ENCODE data around the gene CYP46A1.
"Not testable (repeated sequence)": the region's sequence is repeated elsewhere in the genome, so short reads cannot be mapped to it uniquely, and the experiment has no call there.

The CYP46A1 gene

GRCh38 chr14:99657645-99658155, 26.4 kb upstream of the CYP46A1 start:
- DNase-seq (ENCODE audit: low read depth): no peak

DNA sequence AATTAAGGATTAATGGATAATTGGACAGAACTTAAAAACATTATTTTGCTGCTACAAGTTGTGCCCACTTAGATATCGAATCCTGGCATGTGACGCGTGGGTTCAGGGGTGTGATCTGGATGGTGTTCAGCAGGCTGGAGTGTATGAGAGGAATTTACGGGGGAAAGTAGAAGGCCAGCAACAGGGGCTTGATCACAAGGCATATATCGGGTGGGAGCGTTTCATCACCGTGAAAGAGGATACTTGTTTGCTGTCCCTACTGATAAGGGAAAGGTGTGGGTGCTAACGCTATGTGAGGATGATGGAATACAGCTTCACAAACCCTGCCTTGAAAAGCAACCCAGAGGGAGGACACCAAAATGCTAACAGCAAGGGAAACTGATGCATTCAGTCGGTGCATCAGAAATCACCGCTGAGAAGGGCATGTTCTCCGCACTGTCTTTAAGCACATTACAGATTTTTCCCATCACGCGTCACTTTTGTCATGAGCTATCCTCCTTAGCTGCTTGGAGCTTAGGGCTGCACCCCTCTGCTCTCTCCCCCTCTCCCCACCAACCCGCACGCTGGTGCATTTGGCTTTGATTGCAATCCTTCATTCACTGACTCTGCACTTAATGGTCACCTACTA, 25.8 kb upstream of the CYP46A1 start:
- no peak for DNase-seq (ENCODE audit: low read depth)

DNA sequence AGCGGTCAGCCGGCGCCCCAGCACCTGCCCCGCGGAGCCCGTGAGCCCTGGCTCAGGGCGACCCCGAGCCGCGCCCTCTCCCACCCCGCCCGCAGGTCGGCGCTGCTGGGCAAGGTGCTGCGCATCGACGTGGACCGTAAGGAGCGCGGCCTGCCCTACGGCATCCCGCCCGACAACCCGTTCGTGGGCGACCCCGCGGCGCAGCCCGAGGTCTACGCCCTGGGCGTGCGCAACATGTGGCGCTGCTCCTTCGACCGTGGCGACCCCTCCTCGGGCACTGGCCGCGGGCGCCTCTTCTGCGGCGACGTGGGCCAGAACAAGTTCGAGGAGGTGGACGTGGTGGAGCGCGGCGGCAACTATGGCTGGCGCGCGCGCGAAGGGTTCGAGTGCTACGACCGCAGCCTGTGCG, 24.8 kb upstream of the CYP46A1 start:
- DNase-seq (ENCODE audit: low read depth): no peak

DNA sequence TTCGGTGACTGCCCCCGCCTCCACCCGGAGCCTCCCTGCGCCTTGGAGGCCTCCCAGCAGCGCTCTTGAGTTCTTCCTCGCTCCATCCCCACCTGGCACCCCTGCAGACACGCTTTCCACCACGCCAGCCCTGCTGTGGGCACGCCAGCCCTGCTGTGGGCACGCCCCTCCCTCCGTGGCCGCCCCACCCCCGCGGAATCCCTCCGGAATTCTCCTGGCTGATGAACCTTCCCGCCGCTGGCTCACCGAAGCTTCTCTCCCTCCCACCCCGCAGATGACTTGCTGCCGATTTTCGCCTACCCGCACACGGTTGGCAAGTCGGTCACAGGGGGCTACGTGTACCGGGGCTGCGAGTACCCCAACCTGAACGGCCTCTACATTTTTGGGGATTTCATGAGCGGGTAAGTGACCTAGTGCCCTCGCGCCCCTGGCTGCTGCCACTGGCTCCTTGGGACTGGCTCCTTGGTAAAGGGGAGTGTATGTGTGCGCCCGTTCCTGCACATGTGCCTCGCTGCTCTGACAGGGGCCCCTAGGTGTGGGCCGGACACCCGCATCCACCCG, 24.0 kb upstream of the CYP46A1 start:
- no peak for DNase-seq (ENCODE audit: low read depth)

GRCh38 chr14:99660794-99661193, 23.3 kb upstream of the CYP46A1 start:
- no peak for DNase-seq (ENCODE audit: low read depth)

DNA sequence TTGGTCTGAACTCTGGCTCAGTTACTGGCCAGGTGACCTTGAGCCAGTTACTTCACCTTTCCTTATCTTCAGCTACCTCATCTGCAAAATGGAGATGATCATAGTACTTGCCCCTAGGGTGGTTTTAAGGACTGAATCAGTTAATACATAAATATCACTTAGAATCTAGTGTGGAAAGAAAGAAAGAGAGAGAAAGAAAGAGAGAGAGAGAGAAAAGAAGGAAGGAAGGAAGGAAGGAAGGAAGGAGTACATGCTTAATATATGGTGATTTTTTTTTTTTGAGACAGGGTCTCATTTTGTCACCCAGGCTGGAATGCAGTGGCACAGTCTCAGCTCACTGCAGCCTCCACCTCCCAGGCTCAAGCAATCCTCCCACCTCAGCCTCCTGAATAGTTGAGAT, 22.9 kb upstream of the CYP46A1 start:
- DNase-seq (ENCODE audit: low read depth): not testable (repeated sequence)

- no peak for DNase-seq (ENCODE audit: low read depth)
Measured at GRCh38 chr14:99662846-99663245, 21.3 kb upstream of the CYP46A1 start.

GRCh38 chr14:99663386-99664057, 20.6 kb upstream of the CYP46A1 start:
- no peak for DNase-seq (ENCODE audit: low read depth)

DNA sequence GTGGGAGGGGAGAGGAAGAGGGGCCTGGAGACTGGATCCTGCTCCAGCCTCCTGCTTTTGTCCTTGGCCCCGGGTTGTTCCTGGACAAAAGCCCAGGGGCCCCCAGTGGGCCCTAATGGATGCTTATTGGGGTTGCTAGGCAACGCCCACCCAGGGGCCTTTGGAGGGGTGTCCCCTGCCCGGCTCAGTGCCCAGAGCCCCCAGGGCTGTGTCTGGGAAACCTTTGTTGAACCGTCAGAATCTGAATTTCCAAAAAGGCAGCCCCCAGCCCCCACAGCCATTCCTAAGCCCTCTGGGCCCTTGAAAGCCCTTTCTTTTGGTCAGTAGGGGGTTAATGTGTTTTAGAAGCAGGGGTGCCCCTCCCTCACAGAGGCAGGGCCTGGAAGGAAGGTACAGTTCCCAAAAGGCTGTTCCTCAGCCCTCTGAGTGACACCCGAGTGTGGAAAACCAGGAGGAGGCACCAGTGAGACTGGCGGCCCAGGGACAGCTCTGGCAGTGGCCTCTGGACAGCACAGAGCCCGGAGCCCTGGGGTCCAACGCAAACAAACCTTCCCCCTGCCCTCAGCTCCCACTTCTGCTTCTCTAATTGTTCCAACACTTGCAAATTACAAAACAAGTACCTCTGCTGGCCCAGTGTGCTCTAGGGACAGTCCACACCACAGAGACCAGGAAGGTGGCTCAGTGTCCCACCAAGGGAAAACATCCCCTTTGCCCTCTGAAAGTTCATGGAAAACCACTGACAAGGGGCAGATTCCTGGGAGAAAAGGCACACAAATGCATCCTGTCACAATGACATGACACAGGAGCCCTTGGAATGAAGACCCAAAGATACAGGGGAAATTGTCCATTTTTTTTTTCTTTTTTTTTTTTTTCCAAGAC, 19.8 kb upstream of the CYP46A1 start:
- DNase-seq (ENCODE audit: low read depth): no peak

- no peak for DNase-seq (ENCODE audit: low read depth)
Measured at GRCh38 chr14:99664937-99665273, 19.2 kb upstream of the CYP46A1 start.

DNA sequence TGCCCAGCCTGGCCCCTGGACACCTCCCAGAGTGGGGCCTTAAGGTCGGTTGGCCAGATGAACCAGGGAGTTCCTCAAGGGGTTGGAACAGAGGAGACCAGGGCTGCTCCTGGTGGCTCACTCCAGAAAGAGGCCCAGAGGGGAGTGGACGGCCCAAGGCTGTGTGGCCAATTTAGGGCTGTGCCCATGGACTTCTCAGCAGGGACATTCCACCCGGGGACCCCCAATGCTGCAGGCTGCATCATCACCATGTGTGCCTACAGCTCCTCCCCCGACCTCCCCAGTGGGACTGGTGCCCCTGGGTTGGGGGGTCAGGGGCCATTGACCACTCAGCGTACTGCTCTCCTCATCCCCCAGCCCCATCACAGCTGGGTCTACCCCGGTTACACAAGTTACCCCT, 17.6 kb upstream of the CYP46A1 start:
- DNase-seq (ENCODE audit: low read depth): no peak

- no peak for DNase-seq (ENCODE audit: low read depth)
Measured at GRCh38 chr14:99667045-99667444, 17.1 kb upstream of the CYP46A1 start.

- no peak for DNase-seq (ENCODE audit: low read depth)
Measured at GRCh38 chr14:99667821-99668220, 16.3 kb upstream of the CYP46A1 start.

DNA sequence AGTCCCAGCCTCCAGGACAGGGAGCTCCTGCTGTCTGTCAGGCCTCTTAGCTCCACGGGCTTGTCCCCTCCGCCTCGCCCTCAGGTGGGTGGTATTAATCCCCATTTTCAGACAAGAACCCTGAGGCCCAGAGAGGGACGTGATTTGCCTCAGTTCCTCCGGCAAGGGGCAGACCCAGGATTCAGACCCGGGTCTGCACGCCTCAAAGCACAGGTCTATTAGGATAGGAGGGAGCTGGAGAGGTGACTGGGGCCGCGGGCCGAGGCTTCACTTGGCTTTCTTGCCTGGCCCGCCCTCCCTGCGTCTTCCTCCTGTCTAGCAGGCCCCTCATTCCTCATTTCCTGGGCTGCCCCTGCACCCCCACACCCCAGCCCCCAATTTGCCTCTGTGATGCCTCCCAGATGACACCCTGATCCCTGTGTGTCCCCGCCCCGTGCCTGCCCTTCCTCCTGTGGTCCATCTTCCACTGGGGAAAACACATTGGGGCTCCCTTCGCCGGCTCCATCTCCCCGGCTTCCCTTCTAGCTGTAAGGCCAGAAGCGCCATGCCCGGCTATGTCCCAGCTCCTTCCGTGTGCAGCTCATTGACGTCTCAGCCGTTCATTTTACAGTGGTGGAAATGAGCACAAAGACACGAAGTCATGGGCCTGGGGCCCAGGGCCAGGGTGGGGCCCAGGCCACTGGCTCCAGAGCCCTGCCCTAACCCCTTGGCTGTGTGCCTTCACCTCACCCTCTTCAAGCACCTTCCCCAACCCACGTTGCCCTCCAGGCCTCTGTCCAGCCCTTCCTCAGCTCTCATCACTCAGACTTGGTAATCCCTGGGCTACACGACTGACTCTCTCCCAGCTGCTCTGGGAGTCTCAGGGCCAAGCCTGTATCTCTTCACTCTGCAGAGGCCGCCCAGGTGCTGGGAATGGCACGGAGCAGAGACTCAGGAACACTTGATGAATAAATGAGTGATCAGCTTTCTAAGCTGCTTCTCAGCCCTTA, 15.5 kb upstream of the CYP46A1 start:
- DNase-seq (ENCODE audit: low read depth): no peak

- peak; percentile 69 for DNase-seq (ENCODE audit: low read depth)
Measured at GRCh38 chr14:99670361-99671234, 13.5 kb upstream of the CYP46A1 start.

DNA sequence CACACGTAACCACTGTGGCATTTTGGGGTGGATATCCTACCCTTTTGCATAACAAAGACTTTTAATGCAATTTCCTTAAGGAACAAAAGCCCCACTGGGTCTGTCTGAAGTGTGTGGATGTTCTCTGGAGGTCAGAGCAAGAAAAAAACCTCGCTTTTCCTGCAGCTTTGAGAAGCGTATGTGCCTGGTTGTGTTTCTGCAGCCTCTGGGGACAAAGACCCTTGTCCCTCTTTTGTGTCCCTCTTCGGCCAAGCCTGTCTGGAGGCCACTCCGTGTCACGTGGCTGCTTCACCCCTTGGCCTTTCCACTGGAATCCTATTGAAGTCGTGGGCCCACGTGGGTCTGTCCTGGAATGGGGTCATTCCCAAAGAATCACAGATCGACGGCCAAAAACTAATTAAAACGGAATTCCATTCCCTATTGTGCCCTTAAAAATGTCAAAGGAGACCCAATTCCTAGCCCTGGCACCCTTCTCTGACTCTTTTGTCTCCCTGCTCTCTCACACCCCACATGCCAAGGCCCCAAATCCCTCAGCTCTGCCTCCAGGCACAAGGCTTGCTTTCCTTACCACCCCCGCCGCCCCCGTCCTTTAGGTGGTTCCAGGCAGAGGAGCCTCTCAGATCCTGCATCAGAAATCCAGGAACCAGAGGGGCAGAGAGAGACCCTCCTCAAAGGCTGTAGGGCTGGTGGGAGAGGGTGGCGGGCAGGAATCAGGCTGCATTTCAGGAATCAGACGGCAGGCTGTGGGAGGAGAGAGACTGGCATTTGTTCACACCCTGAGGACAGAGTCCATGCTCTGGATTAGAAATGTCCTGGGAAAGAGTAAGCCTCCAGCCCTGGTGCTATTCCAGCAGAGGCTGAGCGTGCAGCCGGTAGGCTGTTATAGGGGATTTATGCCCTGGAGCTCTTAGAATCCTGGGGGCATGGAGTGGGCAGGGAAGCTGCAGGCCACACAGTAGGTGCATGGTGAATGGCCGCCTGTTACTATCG, 12.6 kb upstream of the CYP46A1 start:
- DNase-seq (ENCODE audit: low read depth): no peak

DNA sequence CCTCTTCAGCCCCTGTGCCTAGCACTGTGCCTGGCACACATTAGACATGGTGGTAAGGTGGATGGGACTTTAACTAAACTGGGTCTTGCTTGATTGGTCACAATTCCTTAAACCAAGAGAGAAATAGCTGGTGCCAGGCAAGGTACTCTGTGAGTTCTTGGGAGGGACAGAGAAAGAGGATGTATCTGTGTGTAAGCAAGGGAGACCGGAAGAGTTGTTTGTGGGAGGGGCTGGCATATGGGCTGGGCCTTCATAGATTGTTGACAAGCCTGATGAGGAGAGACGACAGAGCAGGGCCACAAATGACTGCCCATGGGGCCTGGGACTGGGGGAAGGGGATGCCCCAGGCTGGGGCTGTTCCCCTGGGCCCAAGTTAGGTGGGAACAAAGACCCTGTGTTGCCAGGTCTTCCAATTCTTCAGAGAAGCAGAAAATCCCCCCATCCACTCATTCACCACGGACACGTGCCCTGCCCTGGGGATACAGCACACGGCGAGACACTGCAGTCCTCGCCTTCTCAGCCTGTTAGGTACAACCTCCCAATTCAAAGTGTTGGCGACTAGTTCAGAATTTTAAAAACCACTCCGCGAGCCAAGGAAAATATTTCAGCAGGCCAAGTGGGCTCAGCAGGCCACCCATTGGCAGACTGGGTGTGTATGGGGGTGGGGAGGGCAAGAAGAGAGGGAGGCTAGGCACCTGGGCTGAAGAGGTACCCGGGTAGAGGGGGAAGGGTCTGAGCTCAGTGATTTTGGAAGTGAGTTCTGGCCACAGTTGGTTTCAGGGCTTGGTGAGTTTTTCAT, 11.4 kb upstream of the CYP46A1 start:
- no peak for DNase-seq (ENCODE audit: low read depth)

All from fibroblast of gingiva (primary cell).